Suprapubic skin (tissue), 3 donors: ENCODE measurements around the gene ZBTB4.

ENCODE experiments used
- POLR2AphosphoS5 ChIP-seq, 3 donors: sonication (generic); formaldehyde crosslinking; IDR thresholded peaks; one replicate each; pipeline ENCODE4 v1.6.1; 2017; ENCODE audit warnings: antibody characterized with exemption in 3 of 3
- TF ChIP-seq, protein P1 (sequence below), 2 donors: fragments of 200-600 bp in 1 of 2; fragments of 450-650 bp in 1 of 2; sonication (generic) in 1 of 2; IDR thresholded peaks; one replicate each; pipeline ENCODE4 v1.5.1; 2016 to 2019; ENCODE audit warnings: antibody characterized with exemption in 2 of 2, mild to moderate bottlenecking in 1 of 2, moderate library complexity in 1 of 2

DNA sequence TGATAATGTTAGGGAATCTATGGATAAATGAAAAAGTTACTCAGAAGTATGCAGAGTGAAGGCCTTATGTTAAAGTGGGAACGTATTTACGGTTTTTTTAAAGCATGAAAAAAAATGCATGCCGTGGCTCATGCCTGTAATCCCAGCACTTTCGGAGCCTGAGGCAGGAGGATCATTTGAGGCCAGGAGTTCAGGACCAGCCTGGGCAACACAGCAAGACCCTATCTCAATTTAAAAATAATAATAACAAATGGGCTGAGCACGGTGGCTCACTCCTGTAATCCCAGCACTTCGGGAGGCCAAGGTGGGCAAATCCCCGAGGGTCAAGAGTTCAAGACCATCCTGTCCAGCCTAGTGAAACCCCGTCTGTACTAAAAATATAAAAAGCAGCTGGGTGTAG is 10.7 kb upstream of the ZBTB4 start:
- TF ChIP-seq, protein P1, sequence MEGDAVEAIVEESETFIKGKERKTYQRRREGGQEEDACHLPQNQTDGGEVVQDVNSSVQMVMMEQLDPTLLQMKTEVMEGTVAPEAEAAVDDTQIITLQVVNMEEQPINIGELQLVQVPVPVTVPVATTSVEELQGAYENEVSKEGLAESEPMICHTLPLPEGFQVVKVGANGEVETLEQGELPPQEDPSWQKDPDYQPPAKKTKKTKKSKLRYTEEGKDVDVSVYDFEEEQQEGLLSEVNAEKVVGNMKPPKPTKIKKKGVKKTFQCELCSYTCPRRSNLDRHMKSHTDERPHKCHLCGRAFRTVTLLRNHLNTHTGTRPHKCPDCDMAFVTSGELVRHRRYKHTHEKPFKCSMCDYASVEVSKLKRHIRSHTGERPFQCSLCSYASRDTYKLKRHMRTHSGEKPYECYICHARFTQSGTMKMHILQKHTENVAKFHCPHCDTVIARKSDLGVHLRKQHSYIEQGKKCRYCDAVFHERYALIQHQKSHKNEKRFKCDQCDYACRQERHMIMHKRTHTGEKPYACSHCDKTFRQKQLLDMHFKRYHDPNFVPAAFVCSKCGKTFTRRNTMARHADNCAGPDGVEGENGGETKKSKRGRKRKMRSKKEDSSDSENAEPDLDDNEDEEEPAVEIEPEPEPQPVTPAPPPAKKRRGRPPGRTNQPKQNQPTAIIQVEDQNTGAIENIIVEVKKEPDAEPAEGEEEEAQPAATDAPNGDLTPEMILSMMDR (IDR thresholded peaks at IDR 0.05) = no peak
- TF ChIP-seq POLR2AphosphoS5 (IDR thresholded peaks at IDR 0.05) = no peak
